Progenitor cell of endocrine pancreas (in vitro differentiated cells): ENCODE results near the gene LCN15. TPM values are rescaled to one million over a fixed set of nuclear protein-coding genes. Genes with fewer than 3 reads are reported as not detected.
"Not testable (repeated sequence)": the region's sequence is repeated elsewhere in the genome, so short reads cannot be mapped to it uniquely, and the experiment has no call there.

Source experiments
- DNase-seq: peaks from one replicate; pipeline ENCODE4 v3.0.0; 2021; ENCODE audit warnings: low spot score; ENCODE audit not compliant: unreplicated experiment
- H3K27ac Mint-ChIP-seq: 2 replicates; pipeline ENCODE4 v1.8.0; 2021; ENCODE audit warnings: mild to moderate bottlenecking, moderate library complexity, mixed read lengths
- H3K27me3 Mint-ChIP-seq: 2 replicates; pipeline ENCODE4 v1.8.0; 2021; ENCODE audit warnings: mixed read lengths
- H3K36me3 Mint-ChIP-seq: 2 replicates; pipeline ENCODE4 v1.8.0; 2022; ENCODE audit warnings: mixed read lengths; ENCODE audit not compliant: insufficient read depth
- H3K4me1 Mint-ChIP-seq: 2 replicates; pipeline ENCODE4 v1.8.0; 2021; ENCODE audit warnings: low read depth, mixed read lengths
- H3K4me3 Mint-ChIP-seq: 2 replicates; pipeline ENCODE4 v1.8.0; 2021; ENCODE audit warnings: low read depth, mild to moderate bottlenecking, moderate library complexity, mixed read lengths
- H3K9me3 Mint-ChIP-seq: 2 replicates; pipeline ENCODE4 v1.8.0; 2021; ENCODE audit warnings: low read depth, mixed read lengths
- total RNA-seq: library from RNA; stranded (reverse); gene quantifications from 2 replicates; pipeline ENCODE4 v1.2.1, GENCODE V29; 2021
- TF ChIP-seq, protein P1 (sequence below): fragments of 200-600 bp; sonication (generic); IDR thresholded peaks from one replicate; pipeline ENCODE4 v1.5.0; 2021; ENCODE audit warnings: antibody characterized with exemption, mild to moderate bottlenecking; ENCODE audit not compliant: unreplicated experiment

Gene LCN15
- total RNA-seq, 1 donor from 2014 or later: not detected

DNA sequence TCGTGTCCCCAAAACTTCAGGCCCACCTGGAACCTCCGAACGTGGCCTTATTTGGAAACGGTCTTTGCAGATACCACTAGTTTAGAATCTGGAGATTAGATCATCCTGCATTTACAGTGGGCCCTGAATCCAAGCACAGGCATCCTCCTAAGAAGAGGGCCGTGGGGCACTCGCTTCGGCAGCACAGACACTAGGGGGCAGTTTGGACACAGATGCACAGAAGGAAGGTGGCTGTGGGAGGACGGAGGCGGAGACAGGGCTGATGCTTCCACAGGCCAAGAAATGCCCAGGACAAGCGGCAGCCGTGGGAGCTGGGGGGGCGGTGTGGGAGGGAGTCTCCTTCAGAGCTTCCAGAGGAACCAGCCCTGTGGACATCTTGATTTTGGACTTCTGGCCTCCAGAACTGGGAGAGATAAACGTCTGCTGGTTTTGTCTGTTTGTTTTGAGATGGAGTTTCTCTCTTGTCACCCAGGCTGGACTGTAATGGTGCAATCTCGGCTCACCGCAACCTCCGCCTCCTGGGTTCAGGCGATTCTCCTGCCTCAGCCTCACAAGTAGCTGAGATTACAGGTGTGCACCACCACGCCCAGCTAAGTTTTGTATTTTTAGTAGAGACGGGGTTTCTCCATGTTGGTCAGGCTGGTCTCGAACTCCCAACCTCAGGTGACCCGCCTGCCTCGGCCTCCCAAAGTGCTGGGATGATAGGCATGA lies 3.3 kb downstream of the LCN15 start:
- TF ChIP-seq, protein P1, sequence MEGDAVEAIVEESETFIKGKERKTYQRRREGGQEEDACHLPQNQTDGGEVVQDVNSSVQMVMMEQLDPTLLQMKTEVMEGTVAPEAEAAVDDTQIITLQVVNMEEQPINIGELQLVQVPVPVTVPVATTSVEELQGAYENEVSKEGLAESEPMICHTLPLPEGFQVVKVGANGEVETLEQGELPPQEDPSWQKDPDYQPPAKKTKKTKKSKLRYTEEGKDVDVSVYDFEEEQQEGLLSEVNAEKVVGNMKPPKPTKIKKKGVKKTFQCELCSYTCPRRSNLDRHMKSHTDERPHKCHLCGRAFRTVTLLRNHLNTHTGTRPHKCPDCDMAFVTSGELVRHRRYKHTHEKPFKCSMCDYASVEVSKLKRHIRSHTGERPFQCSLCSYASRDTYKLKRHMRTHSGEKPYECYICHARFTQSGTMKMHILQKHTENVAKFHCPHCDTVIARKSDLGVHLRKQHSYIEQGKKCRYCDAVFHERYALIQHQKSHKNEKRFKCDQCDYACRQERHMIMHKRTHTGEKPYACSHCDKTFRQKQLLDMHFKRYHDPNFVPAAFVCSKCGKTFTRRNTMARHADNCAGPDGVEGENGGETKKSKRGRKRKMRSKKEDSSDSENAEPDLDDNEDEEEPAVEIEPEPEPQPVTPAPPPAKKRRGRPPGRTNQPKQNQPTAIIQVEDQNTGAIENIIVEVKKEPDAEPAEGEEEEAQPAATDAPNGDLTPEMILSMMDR: peak; percentile 56
- DNase-seq, H3K4me3 Mint-ChIP-seq, H3K4me1 Mint-ChIP-seq, H3K9me3 Mint-ChIP-seq, H3K36me3 Mint-ChIP-seq, H3K27ac Mint-ChIP-seq, H3K27me3 Mint-ChIP-seq: not testable (repeated sequence)

DNA sequence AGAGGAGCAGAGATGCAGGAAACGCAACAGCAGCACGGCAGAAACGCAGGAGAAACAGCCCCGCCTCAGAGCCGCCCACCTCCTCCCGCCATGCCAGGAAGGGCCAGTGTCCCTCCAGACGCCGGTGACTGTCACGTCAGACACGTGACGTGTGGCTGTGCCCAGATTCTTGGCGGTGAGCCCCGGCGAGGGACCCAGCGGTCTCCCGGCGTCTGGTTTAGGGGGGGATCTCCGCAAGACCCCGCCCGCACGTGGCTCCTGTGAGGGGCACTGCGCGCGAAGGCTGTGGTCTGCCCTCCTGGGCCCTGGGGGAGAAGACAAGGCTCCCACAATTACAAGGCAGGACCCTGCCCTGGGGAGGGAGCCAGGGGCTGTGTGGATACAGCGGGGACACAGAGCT lies 3.9 kb downstream of the LCN15 start:
- H3K9me3 Mint-ChIP-seq: no peaks in the 10 kb centered on the region
- TF ChIP-seq, protein P1: no peak
- DNase-seq: no peak
- H3K27ac Mint-ChIP-seq: no peak overlapping the region
- no peaks in the 10 kb centered on the region for H3K36me3 Mint-ChIP-seq
- H3K4me1 Mint-ChIP-seq: no peaks in the 10 kb centered on the region
- no peaks in the 10 kb centered on the region for H3K27me3 Mint-ChIP-seq
- no peak overlapping the region for H3K4me3 Mint-ChIP-seq

DNA sequence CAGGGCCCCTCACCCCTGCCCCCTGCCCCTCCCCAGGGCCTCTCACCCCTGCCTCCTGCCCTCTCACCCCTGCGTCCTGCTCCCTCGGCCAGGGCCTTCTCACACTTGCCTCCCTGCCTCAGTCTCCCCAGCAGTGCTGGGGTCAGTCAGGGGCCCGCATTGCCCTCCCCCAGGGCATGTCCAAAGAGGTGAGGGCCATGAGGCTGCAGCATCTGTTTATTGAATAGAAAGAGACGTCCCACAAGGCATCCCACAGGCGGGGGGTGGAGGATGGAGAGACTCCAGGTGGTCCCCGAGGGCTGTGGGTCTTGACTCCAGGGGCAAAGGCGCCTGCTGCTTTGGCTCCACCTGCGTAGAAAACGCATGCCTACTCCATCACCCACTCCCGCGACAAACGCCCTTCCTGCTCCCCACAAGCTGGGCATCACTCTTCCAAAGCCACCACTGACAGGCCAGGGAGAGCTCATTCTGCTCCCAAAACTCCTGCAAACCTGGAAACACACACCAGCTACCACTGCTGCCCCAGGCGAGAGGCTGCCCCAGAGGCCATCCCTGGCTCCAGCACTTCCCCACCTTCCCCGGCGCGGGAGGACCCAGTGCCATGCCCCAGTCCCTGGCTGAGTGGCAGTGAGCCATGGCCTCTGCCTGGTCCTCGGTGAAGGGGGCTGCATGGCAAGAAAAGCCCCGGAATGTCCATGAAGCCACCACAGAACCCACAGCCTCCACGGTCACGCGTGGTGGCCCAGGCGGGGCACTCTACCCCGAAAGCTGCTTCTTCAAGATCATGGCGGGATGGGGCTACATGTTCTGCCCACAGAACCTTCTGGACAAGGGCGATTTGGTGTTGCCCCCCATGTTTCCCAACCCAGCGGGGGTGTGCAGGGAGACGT lies 4.6 kb downstream of the LCN15 start:
- H3K36me3 Mint-ChIP-seq: no peaks in the 10 kb centered on the region
- H3K27me3 Mint-ChIP-seq: no peaks in the 10 kb centered on the region
- TF ChIP-seq, protein P1: no peak
- no peak overlapping the region for H3K4me3 Mint-ChIP-seq
- H3K9me3 Mint-ChIP-seq: no peaks in the 10 kb centered on the region
- no peaks in the 10 kb centered on the region for H3K4me1 Mint-ChIP-seq
- no peak overlapping the region for H3K27ac Mint-ChIP-seq
- no peak for DNase-seq

DNA sequence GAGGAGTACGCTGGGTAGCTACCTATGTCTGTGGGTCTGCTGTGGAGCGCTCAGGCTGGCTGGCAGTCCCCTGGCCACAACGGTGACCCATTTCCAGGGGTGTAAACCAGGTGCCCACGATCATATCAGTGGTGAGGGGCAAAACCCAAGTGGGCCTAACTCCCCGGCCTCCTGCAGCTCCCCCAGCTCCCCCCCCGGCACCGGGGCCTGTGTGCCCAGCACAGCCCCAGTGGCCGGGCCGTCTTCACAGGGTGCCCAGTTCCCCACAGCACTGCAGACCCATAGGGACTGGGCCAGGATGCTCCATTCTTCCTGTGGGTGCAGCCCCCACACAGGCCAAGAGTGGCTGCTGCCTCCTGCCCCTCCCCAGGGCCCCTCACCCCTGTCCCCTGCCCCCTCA lies 5.3 kb downstream of the LCN15 start:
- H3K36me3 Mint-ChIP-seq: no peaks in the 10 kb centered on the region
- H3K27me3 Mint-ChIP-seq: no peaks in the 10 kb centered on the region
- no peaks in the 10 kb centered on the region for H3K9me3 Mint-ChIP-seq
- TF ChIP-seq, protein P1: no peak
- H3K27ac Mint-ChIP-seq: no peak overlapping the region
- no peak for DNase-seq
- no peak overlapping the region for H3K4me3 Mint-ChIP-seq
- H3K4me1 Mint-ChIP-seq: no peaks in the 10 kb centered on the region

DNA sequence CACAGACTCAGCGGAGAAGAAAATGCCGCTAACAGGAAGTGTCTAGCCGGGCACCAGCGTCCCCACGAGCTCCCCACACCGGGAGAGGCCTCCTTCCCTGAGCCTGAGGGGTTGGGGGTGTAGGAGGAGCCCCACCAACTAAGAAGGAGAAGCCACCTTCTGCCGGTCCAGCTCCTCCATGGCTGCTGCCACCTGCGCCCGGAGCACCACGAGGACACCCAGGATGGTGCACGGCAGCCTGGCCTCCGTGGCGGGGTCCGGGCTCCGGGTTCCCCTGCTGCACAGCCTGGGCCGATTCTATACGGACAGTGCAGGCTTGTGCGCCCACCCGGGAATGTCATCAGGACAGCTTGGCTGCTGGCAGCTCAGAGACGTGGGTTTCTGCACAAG lies 6.6 kb downstream of the LCN15 start:
- Mint-ChIP-seq H3K4me1 (no peaks in the 10 kb centered on the region), H3K27ac (no peak overlapping the region), H3K9me3 (peaks cover under 1% of the 10 kb centered on the region), H3K27me3 (peaks cover under 1% of the 10 kb centered on the region), H3K36me3 (no peaks in the 10 kb centered on the region), H3K4me3 (no peak overlapping the region)
- TF ChIP-seq, protein P1: no peak
- DNase-seq: no peak
